Large intestine (tissue), 3 donors: ENCODE measurements around the gene WWC1. TPM values are rescaled to one million over a fixed set of nuclear protein-coding genes. Genes with fewer than 3 reads are reported as not detected.
"Not testable (repeated sequence)": the region's sequence is repeated elsewhere in the genome, so short reads cannot be mapped to it uniquely, and the experiment has no call there.

Source experiments
- DNase-seq, 2 donors: peaks; one replicate each; pipeline versions ENCODE4 v3.0.0 to v3.0.0-alpha.2; 2013
- H3K27ac ChIP-seq: one replicate; pipeline ENCODE4 v1.5.1; 2013; ENCODE audit warnings: low read length
- H3K27me3 ChIP-seq: 2 replicates; pipeline ENCODE4 v1.6.1; 2013; ENCODE audit warnings: low read length; ENCODE audit not compliant: control insufficient read depth, insufficient read depth
- H3K36me3 ChIP-seq: 2 replicates; pipeline ENCODE4 v1.6.1; 2013; ENCODE audit warnings: low read length; ENCODE audit not compliant: control insufficient read depth, insufficient read depth
- H3K4me1 ChIP-seq: one replicate; pipeline ENCODE4 v1.6.1; 2013; ENCODE audit warnings: low read length; ENCODE audit not compliant: control insufficient read depth, insufficient read depth
- H3K4me3 ChIP-seq: one replicate; pipeline ENCODE4 v1.5.1; 2013; ENCODE audit warnings: low read length
- H3K9me3 ChIP-seq: one replicate; pipeline ENCODE4 v1.6.1; 2013; ENCODE audit warnings: mild to moderate bottlenecking, low read depth, low read length, moderate library complexity; ENCODE audit not compliant: control insufficient read depth
- WGBS: methylation state at CpG from one replicate; pipeline ENCODE4 v1.1.5; 2013; ENCODE audit warnings: low lambda C conversion rate; ENCODE audit not compliant: insufficient coverage; 5-methylcytosine and 5-hydroxymethylcytosine counted together
- polyA plus RNA-seq: library from polyadenylated mRNA; unstranded; fragments of 120-200 nt; gene quantifications from one replicate; pipeline ENCODE4 v1.2.1, GENCODE V29; 2013

The WWC1 gene
- polyA plus RNA-seq, 1 donor = 28.6 TPM

- H3K9me3 ChIP-seq = peaks cover 15% of the 10 kb centered on the region
- no peak overlapping the region for H3K27ac ChIP-seq
- no peaks in the 10 kb centered on the region for H3K27me3 ChIP-seq
- DNase-seq = no peak
- whole genome bisulfite sequencing = 88% methylated on average over 2 of the region's 2 CpGs
- H3K4me1 ChIP-seq = peaks cover 21% of the 10 kb centered on the region
- no peak overlapping the region for H3K4me3 ChIP-seq
- H3K36me3 ChIP-seq = no peaks in the 10 kb centered on the region
Measured at GRCh38 chr5:168285696-168286095, 5.7 kb upstream of the WWC1 start.

- no peaks in the 10 kb centered on the region for H3K36me3 ChIP-seq
- no CpG with 5 or more reads among the region's 6 CpGs for WGBS
- peaks cover 15% of the 10 kb centered on the region for H3K9me3 ChIP-seq
- H3K27ac ChIP-seq = no peak overlapping the region
- no peak for DNase-seq
- peaks cover 25% of the 10 kb centered on the region for H3K4me1 ChIP-seq
- no peaks in the 10 kb centered on the region for H3K27me3 ChIP-seq
- no peak overlapping the region for H3K4me3 ChIP-seq
Measured at GRCh38 chr5:168286386-168286785, 5.1 kb upstream of the WWC1 start.

- not testable (repeated sequence) for H3K27me3 ChIP-seq, H3K4me3 ChIP-seq, DNase-seq, H3K27ac ChIP-seq, H3K36me3 ChIP-seq
- no CpG with 5 or more reads among the region's 5 CpGs for WGBS
- peaks cover 15% of the 10 kb centered on the region for H3K9me3 ChIP-seq
- H3K4me1 ChIP-seq = peaks cover 25% of the 10 kb centered on the region
Measured at GRCh38 chr5:168286863-168287262, 4.6 kb upstream of the WWC1 start.

GRCh38 chr5:168287362-168287761 lies 4.1 kb upstream of the WWC1 start:
- no peak overlapping the region for H3K27ac ChIP-seq
- H3K4me3 ChIP-seq = no peak overlapping the region
- no peaks in the 10 kb centered on the region for H3K27me3 ChIP-seq
- no peak for DNase-seq
- peaks cover 25% of the 10 kb centered on the region for H3K4me1 ChIP-seq
- H3K36me3 ChIP-seq = no peaks in the 10 kb centered on the region
- WGBS = 90% methylated on average over 2 of the region's 4 CpGs
- peaks cover 15% of the 10 kb centered on the region for H3K9me3 ChIP-seq

GRCh38 chr5:168288349-168289245 lies 2.8 kb upstream of the WWC1 start:
- peaks cover 15% of the 10 kb centered on the region for H3K9me3 ChIP-seq
- peaks cover 30% of the 10 kb centered on the region for H3K4me1 ChIP-seq
- H3K4me3 ChIP-seq = no peak overlapping the region
- peak overlapping the region; percentile 93 for H3K27ac ChIP-seq
- peak; percentile 95 to 98 for DNase-seq
- 14% methylated on average over 1 of the region's 22 CpGs for WGBS
- H3K27me3 ChIP-seq = no peaks in the 10 kb centered on the region
- no peaks in the 10 kb centered on the region for H3K36me3 ChIP-seq

- H3K27ac ChIP-seq = peak overlapping the region; percentile 73
- no peaks in the 10 kb centered on the region for H3K36me3 ChIP-seq
- H3K4me3 ChIP-seq = peak overlapping the region; percentile 57
- 0% methylated on average over 2 of the region's 6 CpGs for WGBS
- DNase-seq = no peak
- no peaks in the 10 kb centered on the region for H3K9me3 ChIP-seq
- no peaks in the 10 kb centered on the region for H3K27me3 ChIP-seq
- peaks cover 33% of the 10 kb centered on the region for H3K4me1 ChIP-seq
Measured at GRCh38 chr5:168290902-168291341, 523 bp upstream of the WWC1 start.

- DNase-seq = peak in 1 of 2 donors; percentile 66
- Histone ChIP-seq H3K27ac (peak overlapping the region; percentile 59), H3K36me3 (peaks cover 3% of the 10 kb centered on the region), H3K4me3 (peak overlapping the region; percentile 60), H3K9me3 (no peaks in the 10 kb centered on the region), H3K27me3 (no peaks in the 10 kb centered on the region), H3K4me1 (peaks cover 33% of the 10 kb centered on the region)
- 0% methylated on average over 3 of the region's 64 CpGs for WGBS
Measured at GRCh38 chr5:168291964-168292785, 730 bp downstream of the WWC1 start.

- Histone ChIP-seq H3K27me3 (no peaks in the 10 kb centered on the region), H3K27ac (peak overlapping the region; percentile 59), H3K36me3 (peaks cover 3% of the 10 kb centered on the region), H3K4me3 (peak overlapping the region; percentile 60), H3K9me3 (no peaks in the 10 kb centered on the region), H3K4me1 (peaks cover 25% of the 10 kb centered on the region)
- DNase-seq = peak in 1 of 2 donors; percentile 48
- WGBS = no CpG with 5 or more reads among the region's 18 CpGs
Measured at GRCh38 chr5:168292786-168293696, 1.6 kb downstream of the WWC1 start.

GRCh38 chr5:168295574-168296201 lies 4.2 kb downstream of the WWC1 start:
- Histone ChIP-seq H3K9me3 (no peaks in the 10 kb centered on the region), H3K4me1 (peaks cover 12% of the 10 kb centered on the region), H3K27ac (no peak overlapping the region), H3K27me3 (no peaks in the 10 kb centered on the region), H3K36me3 (peaks cover 3% of the 10 kb centered on the region), H3K4me3 (no peak overlapping the region)
- WGBS = no CpG with 5 or more reads among the region's 12 CpGs
- no peak for DNase-seq
